NCI-H345 (cell line): Measurements from ENCODE around the gene RBM24.
A peak's percentile ranks its signal among the peaks of the same experiment; 100 is the strongest.

Source experiments
- DNase-seq: peaks from one replicate; lab custom pipeline; 2025; lab: John Stamatoyannopoulos, UW

The RBM24 gene

DNA sequence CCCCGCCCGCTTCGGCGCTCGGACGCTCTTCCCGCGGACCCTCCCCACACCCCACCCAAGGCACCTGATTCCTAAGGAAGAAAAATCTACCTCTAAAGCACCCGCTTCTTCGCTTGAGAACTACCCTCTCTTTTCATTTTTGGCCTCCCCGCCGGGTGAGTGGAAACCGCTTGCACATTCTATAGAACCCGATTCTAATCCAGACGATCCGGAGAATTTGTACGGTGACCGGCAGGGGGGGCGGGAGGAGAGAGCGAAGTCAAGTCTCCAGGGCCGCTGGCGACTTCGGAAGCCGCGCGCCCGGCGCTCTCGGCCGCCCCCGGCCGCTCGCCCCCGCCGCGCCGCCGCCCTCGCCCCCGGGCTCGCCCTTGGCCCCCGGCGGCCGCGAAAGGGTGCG, at the start of gene RBM24:
Gene RBM24 (plus strand): TSS at position 262 of the 397 bp plus-strand sequence. CDS start 221 bp downstream, outside the sequence.
- DNase-seq, result peak; percentile 2

DNA sequence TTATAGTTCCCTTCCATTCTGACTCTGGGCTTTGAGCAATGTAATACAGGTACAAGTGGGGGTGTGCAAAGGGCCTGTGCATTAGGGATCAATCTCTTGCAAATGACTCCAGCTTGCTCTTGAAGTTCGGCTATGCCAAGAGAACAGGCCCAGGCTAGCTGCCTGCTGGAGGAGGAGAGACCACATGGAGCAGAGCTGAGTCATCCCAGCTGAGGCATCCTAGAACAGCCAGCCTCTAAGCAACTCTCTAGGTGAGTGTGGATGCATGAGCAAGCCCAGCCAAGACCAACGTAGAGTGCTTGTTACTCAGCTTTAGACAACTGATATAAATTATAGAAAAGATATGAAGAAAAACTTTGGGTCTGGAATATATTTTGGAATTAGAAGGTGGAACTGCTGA, 47.6 kb upstream of the RBM24 start:
- no peak for DNase-seq

- no peak for DNase-seq
Observed at GRCh38 chr6:17237246-17237645, 43.9 kb upstream of the RBM24 start.

DNA sequence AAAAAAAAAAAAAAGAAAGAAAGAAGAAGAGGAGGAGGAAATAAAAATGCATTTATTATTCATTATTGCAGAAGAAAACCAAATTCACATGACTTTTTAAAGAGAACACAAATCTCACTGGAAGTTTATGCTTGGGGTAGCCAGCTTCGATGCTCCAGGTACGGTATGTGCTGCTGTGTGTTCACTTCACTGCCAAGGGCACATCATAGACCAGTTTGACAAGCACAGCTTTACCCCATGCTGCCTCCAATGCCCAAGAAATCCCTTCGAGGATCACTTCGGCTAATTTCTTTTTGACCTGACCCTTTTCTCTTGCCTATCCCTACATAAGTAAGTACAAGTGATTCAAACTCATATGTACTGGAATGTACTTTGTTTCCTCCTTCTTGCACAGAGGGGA, 41.9 kb upstream of the RBM24 start:
- DNase-seq, result no peak

DNA sequence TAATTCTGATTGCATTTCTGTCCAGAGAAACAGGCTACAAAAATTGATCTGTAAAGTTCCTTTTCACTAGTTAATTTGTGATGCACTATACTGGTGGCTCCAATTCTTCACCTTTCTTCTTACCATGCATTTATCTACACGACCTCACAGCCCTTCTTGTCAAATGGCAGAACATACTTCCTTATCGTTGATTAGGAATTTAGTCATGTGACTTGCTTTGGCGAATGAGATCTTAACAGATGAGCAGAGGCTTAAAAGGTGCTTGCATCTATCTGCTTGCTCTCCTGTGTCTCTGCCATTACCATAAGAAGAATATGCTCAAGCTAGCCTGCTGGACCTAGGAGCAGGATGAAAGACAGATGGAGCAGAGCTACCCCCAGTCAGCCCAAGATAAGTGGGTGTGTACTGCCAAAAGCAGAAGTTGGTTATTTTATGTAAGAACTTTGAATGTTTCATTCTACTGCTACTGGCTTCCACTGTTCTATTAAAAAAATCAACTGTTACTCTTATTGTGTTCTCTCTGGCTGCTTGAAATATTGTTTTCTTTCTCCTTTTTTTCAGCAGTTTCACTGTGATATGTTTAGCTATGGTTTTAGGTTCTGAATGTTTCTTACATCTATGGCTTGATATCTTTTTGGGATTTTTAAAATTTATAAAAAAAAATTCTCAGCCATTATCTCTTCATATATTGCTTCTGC, 40.2 kb upstream of the RBM24 start:
- no peak for DNase-seq

- no peak for DNase-seq
Observed at GRCh38 chr6:17242087-17242486, 39.1 kb upstream of the RBM24 start.

DNA sequence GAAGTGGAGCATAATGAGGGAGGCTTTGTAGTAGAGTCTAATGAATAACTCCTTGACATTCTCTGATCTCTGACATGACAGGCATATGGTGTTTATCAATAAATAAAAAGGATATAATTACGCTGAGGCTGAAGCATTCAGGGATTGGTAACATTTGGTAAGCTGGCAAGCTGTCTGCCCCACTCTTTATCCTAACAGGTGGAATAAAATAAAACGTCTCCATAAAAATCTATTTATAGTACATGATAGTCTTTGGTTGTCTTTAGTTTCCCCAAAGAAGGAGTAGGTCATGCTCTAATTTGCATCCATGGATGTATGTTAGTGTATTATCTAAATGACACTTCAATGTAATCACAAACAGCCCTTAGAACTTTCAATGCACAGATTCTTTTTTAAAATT, 30.9 kb upstream of the RBM24 start:
- no peak for DNase-seq

GRCh38 chr6:17251953-17252352, 29.2 kb upstream of the RBM24 start:
- DNase-seq, result no peak

- no peak for DNase-seq
Observed at GRCh38 chr6:17258749-17259148, 22.4 kb upstream of the RBM24 start.

GRCh38 chr6:17265570-17265969, 15.6 kb upstream of the RBM24 start:
- DNase-seq, result no peak

DNA sequence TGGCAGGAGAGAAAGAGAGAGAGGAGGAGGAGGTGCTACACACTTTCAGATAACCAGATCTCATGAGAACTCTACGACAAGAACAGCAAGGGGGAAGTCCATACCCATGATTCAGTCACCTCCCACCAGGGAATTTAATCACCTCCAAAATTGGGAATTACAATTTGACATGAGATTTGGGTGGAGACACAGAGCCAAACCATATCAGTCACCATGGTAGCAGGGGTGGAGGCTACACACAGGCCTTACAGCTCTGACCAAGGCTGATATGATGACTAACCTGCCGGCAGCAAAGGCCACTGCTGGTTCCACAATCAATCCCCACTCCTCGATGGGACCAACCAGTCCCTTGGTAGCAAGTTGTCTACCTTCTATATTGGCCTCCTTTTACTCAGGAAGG, 13.6 kb upstream of the RBM24 start:
- DNase-seq, result no peak

- DNase-seq, result no peak
Observed at GRCh38 chr6:17268114-17268513, 13.0 kb upstream of the RBM24 start.

GRCh38 chr6:17269840-17270239, 11.3 kb upstream of the RBM24 start:
- no peak for DNase-seq

DNA sequence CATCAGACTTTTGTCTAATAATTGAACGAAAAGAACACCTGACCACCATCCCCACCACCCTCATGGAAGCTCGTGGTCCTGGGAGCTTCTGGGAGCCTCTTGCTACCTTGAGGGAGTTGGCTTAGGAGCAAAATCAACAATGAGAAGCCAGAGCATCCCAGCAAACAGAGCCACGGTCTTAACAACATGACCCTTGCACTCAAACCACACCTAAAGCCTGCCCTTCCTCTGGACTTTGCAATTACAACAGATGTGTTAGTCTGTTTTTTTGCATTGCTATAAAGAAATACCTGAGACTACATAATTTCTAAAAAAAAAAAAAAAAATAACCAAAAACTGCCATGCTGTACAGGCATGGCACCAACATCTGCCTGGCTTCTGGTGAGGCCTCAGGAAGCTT, 9.5 kb upstream of the RBM24 start:
- DNase-seq, result no peak

- no peak for DNase-seq
Observed at GRCh38 chr6:17276766-17277165, 4.4 kb upstream of the RBM24 start.

DNA sequence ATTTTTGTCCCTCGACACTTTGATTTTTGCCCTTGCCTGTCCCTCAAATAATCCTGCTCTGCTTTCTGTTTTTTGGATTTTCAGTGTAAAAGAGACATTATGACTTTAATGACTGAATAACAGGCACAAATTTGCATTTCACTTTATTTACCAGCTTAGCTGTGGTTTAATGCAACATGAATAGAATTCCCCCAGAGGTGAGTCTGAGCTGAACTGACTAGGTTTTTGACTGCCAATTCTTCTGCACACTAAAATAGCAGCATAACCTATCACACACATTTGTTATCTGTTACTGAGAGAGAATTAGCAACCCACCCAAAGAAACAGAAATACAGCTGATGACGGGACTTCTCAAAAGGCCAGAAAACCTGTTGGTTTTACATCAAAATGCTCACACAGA, 3.9 kb upstream of the RBM24 start:
- DNase-seq, result no peak

GRCh38 chr6:17278289-17279063, 2.7 kb upstream of the RBM24 start:
- DNase-seq, result no peak

DNA sequence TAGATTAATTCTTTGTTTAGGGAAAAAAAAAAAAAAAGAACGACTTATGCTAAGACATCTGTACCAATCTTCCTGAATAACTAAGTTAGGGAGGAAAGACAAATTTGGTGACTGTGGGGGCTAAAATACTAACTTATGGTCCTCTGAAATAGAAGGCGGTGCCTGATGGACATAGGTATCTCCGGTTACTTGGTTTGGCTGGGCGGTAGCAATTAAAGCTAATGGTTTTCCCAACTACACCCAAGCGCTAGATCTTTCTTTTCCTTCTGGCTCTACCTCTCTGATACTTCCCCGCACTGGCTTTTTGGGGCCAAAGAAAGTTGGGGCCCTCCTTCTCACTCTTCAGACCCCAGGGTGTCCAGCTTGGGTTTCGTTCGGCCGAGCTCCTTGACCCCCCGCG, 1.0 kb upstream of the RBM24 start:
- no peak for DNase-seq

- DNase-seq, result no peak
Observed at GRCh38 chr6:17280552-17281090, 540 bp upstream of the RBM24 start.

DNA sequence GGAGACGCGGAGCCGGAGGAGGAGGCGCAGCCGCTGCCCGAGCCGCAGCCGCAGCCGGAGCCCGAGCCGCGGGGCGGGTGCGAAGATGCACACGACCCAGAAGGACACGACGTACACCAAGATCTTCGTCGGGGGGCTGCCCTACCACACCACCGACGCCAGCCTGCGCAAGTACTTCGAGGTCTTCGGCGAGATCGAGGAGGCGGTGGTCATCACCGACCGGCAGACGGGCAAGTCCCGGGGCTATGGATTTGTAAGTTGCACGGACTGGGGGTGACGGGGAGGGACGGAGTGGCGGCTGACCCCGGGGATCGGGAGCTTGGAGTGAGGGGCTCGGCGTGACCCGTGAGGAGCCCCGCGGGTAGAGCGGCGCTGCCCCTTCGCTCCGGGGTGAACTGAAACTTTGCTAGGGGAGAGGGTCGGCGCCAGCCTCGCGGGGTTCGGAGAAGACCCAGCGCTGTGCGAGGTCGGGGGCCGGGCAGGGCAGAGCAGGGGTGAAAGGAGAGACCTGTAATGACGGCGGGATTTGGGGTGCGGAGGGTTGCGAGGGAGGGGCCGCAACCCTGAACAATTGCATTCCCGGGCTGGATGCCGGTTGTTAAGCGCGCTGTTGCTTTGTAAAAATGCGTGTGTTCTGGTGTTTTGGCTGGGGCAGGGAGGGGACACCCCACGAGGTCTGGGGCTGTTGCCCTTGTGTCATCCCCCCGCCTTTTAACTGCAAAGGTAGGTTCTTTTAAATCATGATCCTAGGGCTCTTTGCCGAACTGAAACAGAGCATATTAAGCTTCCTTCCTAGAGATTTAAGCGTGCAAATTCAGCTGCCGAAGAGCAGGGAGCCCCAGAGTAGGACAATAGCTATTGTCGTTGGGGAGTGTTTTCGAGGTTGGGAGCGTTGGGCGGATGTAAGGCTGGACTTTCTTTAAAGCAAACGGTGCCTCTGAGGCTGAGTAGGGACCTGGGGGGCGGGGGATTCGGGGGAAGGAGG, 628 bp downstream of the RBM24 start:
- no peak for DNase-seq

DNA sequence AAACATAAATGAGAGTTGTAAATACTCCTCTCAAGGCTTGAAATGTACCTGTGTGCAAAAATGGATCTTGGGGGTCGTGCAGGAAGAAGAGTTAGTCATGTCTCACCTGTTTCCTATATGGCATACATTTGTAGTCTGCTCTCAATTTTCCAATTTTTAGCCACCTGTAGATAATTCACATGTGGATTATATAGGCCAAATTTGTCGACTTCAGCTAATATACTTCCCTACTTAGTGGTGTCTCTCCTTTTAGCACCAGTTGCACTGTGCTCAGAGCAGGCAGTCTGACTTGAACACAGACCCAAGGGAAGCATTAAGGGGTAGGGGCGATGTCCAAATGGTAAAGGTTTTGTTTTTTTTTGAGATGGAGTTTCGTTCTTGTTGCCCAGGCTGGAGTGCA, 1.9 kb downstream of the RBM24 start:
- no peak for DNase-seq

GRCh38 chr6:17289630-17290061, 8.5 kb downstream of the RBM24 start:
- no peak for DNase-seq
